GM12801 (cell line): ENCODE measurements around the gene VIT.

ENCODE experiments used
- TF ChIP-seq, protein P1 (sequence below): IDR thresholded peaks from one replicate; pipeline ENCODE4 v1.5.1; 2011; ENCODE audit warnings: control low read depth; ENCODE audit not compliant: insufficient read length; ENCODE audit errors: extremely low read depth

Gene VIT

DNA sequence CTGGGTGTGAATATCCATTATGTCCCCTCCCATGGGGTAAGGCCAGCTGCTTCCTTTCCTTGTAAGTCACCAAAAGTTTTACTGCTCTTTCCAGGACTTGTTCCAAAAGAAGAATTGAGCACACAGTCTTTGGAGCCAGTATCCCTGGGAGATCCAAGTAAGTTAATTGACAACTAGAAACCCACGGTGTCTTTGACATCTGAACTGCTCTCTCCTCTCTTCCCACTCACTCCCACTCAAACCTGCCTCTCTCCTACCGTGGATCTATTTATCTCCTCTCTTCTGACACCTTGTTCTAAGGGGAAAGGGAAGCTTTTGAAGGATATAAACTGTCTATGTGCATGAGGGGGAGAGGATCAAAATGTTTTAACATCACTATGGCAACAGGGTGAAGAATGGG lies 86.7 kb downstream of the VIT start:
- TF ChIP-seq, protein P1, sequence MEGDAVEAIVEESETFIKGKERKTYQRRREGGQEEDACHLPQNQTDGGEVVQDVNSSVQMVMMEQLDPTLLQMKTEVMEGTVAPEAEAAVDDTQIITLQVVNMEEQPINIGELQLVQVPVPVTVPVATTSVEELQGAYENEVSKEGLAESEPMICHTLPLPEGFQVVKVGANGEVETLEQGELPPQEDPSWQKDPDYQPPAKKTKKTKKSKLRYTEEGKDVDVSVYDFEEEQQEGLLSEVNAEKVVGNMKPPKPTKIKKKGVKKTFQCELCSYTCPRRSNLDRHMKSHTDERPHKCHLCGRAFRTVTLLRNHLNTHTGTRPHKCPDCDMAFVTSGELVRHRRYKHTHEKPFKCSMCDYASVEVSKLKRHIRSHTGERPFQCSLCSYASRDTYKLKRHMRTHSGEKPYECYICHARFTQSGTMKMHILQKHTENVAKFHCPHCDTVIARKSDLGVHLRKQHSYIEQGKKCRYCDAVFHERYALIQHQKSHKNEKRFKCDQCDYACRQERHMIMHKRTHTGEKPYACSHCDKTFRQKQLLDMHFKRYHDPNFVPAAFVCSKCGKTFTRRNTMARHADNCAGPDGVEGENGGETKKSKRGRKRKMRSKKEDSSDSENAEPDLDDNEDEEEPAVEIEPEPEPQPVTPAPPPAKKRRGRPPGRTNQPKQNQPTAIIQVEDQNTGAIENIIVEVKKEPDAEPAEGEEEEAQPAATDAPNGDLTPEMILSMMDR = no peak

DNA sequence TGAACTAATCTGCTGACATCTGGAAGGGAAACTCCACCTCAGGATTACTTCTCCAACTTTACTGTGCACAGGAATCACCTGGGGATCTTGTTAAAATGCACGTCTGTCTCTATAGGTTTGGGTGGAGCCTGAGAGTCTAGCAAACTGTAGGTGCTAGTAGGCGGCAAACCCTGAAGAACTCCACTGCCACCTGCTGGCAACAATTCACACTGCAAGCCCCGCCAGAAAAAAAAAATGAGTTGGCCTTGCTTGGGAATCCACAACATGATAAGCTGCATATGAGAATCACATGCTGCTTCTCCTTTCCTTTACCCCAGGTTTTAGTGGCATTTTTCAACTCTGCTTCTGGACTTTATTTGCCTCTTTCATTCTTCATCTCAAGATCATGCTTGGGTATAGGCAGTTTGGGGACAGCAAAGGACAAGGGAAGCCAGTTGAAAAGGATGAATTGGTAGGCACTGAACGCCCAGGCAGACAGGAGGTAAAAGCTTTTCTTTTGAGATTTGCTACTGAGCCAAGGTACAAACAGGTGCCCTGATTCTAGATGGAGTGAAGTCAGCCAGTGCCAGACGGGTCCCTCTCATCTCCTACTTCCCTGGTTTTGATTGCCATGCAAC lies 88.8 kb downstream of the VIT start:
- TF ChIP-seq, protein P1 = peak; percentile 50

- TF ChIP-seq, protein P1 = no peak
These were observed 92.8 kb downstream of the VIT start for GRCh38 chr2:36789181-36789804.

- TF ChIP-seq, protein P1 = no peak
These were observed 96.4 kb downstream of the VIT start for GRCh38 chr2:36792951-36793350.

GRCh38 chr2:36797324-36798070 lies 101.0 kb downstream of the VIT start:
- TF ChIP-seq, protein P1 = no peak

- TF ChIP-seq, protein P1 = no peak
These were observed 102.2 kb downstream of the VIT start for GRCh38 chr2:36798724-36799123.

DNA sequence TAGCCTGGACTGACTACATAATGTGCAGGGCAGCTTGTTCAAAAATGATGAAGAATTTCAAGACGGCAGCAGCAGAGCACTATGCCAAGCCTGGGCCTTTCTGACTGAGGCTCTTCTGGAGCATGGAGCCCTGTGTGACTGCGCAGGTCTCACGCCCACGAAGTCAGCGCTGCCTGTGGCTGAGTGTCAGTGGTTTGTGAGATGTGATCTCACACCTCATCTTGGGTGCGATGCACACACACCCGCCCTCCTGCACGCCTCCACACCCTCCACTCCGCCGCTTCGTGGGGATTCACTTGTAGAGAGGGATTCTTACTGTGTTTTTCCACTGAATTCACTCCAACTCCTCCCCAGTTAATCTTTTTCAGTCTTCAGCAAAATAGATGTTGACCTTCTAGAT lies 103.9 kb downstream of the VIT start:
- TF ChIP-seq, protein P1 = no peak
